Transverse colon (tissue), 4 donors: Measurements from ENCODE around the gene ABHD15. TPM values are rescaled to one million over a fixed set of nuclear protein-coding genes. Genes with fewer than 3 reads are reported as not detected.

Source experiments
- DNase-seq: peaks from one replicate; pipeline ENCODE4 v3.0.0-alpha.2; 2019
- H3K27ac ChIP-seq, 4 donors: fragments of 200-600 bp; sonication (generic); 2 replicates each; pipeline ENCODE4 v1.5.1; 2016 to 2018; ENCODE audit warnings: inconsistent platforms in 4 of 4
- H3K27me3 ChIP-seq: fragments of 200-600 bp; sonication (generic); 2 replicates; pipeline ENCODE4 v1.5.1; 2017; ENCODE audit warnings: inconsistent platforms
- H3K36me3 ChIP-seq, 4 donors: fragments of 200-600 bp; sonication (generic); 2 replicates each; pipeline ENCODE4 v1.5.1; 2017 to 2019; ENCODE audit warnings: inconsistent platforms in 4 of 4
- H3K4me1 ChIP-seq, 4 donors: fragments of 200-600 bp; sonication (generic); 2 replicates each; pipeline ENCODE4 v1.5.1; 2017 to 2020; ENCODE audit warnings: inconsistent platforms in 4 of 4
- H3K4me3 ChIP-seq, 4 donors: fragments of 200-600 bp; sonication (generic); 1 replicate in 1 of 4; 2 replicates in 3 of 4; pipeline versions ENCODE4 v1.5.1 to v1.6.1; 2017 to 2019; ENCODE audit warnings: inconsistent platforms in 4 of 4
- H3K9me3 ChIP-seq, 2 donors: fragments of 200-600 bp; sonication (generic); 2 replicates each; pipeline ENCODE4 v1.5.1; 2017 to 2019; ENCODE audit warnings: inconsistent platforms in 2 of 2
- CTCF ChIP-seq, 5 experiments: fragments of 200-600 bp in 3 of 5; fragments of 450-650 bp in 2 of 5; sonication (generic) in 3 of 5; IDR thresholded peaks; 1 replicate in 2 of 5; 2 replicates in 3 of 5; pipeline ENCODE4 v1.5.1; 2016 to 2017; ENCODE audit warnings: antibody characterized with exemption in 5 of 5, inconsistent platforms in 3 of 5, mild to moderate bottlenecking in 2 of 5, moderate library complexity in 1 of 5
- EP300 ChIP-seq: sonication (generic); formaldehyde crosslinking; IDR thresholded peaks from one replicate; pipeline ENCODE4 v1.6.1; 2017; ENCODE audit warnings: antibody characterized with exemption, low read depth
- POLR2A ChIP-seq: fragments of 450-650 bp; IDR thresholded peaks from one replicate; pipeline ENCODE4 v1.6.1; 2016; ENCODE audit warnings: antibody characterized with exemption, mild to moderate bottlenecking, moderate library complexity
- POLR2AphosphoS5 ChIP-seq, 3 donors: sonication (generic); formaldehyde crosslinking; IDR thresholded peaks; one replicate each; pipeline ENCODE4 v1.6.1; 2016; ENCODE audit warnings: antibody characterized with exemption in 3 of 3
- WGBS, 2 donors: methylation state at CpG; one replicate each; pipeline ENCODE4 v1.1.5; 2018; ENCODE audit warnings: low coverage in 1 of 2; 5-methylcytosine and 5-hydroxymethylcytosine counted together
- in situ Hi-C, 4 donors: fragments of 200-750 bp; cut with MboI; loops; one replicate each; pipeline versions ENCODE4 v1.15.0 to v1.15.1; 2017; ENCODE audit warnings: low sequenced_read_pairs in 3 of 4, low pct_ligation_motif_present in 1 of 4, low pct_unique_long_range_greater_than_20kb in 1 of 4
- intact Hi-C: fragments of 100-400 bp; cut with DNase I; formaldehyde crosslinking; loops from one replicate; pipeline ENCODE4 v1.15.1; 2023; ENCODE audit warnings: low total_unique reads
- total RNA-seq, 4 donors: library from RNA; depleted of rRNA; stranded (reverse); fragments of >200 nt; gene quantifications; one replicate each; pipeline ENCODE4 v1.1.0, GENCODE V29; 2016

The ABHD15 gene
- total RNA-seq = 10 to 100 TPM; 18.7 to 38.0 (median 24.6) TPM

DNA sequence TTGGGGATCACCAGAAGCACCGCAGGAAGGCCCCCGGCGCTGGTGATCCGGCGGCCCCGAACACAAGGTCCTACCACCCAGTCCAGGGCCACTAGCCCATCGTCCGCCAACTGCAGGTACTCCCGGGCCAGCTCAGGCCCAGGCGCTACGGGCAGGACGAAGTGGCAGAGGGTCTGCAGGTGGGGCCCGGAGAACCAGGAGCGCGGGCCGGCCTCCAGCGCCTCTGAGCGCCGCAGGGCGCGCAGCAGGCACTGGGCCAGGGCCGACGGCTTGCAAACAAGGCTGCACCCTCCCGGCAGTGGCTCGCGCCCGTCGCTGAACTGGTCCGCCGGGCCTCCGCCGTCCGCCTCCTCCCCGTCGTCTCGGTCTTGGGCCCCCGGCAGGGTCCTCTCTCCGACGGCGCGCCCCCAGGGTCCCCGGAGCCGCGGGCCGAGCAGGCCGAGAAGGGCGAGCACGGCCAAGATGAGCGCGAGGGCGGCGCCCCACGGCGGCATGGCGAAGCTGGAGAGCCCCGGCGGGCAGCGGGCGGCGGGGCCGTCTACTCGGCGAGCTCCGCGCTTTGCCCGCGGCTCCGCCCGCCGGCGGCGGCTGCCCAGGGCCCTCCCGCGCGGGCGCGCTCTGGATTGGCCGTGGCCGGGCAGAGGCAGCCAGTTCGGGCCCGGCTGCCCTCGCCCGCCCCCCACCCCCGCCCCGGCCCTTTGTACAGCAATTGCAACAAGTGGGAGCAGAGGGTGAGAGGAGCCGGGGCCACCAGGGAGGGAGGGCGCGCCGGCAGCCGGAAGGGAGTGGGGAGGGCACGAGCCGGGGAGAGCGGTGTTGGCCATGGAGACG lies at the start of gene ABHD15:
ABHD15 (minus strand) TSS at position 565 of the 831 bp plus-strand sequence; CDS start at position 494, 71 bp downstream.
- 0% methylated on average over 68 of the region's 94 CpGs; no CpG with 5 or more reads in 1 of the 2 donors for WGBS, 2 donors
- Histone ChIP-seq H3K27me3 (no peaks in the 10 kb centered on the region), H3K4me1 (peaks cover 15 to 45% (median 30%) of the 10 kb centered on the region in 4 donors), H3K36me3 (no peaks in the 10 kb centered on the region), H3K4me3 (peak within 1 kb of the TSS; percentile 58 to 74 (median 61)), H3K9me3 (no peaks in the 10 kb centered on the region), H3K27ac (peak within 1 kb of the TSS; percentile 94 to 97 (median 95))
- in situ Hi-C loops = no loop called here
- intact Hi-C loops = no loop called here
- TF ChIP-seq POLR2AphosphoS5 (IDR thresholded peaks at IDR 0.05) (peak; percentile 79 to 89 (median 88)), POLR2A (peak; percentile 85), CTCF (IDR thresholded peaks at IDR 0.05) (no peak), EP300 (no peak)
- peak; percentile 84 for DNase-seq

GRCh38 chr17:29615492-29616299 lies 48.9 kb upstream of the ABHD15 start:
- H3K27ac ChIP-seq = peak overlapping the region; percentile 36 to 64 (median 47)
- in situ Hi-C loops (loop anchor here in 1 of 4 donors (25.0 kb wide), 1 partner anchor 322 kb away; the partner anchor contains the start of genes EFCAB5 and SSH2), intact Hi-C loops (no loop called here)
- WGBS, 2 donors = 2% methylated on average over 31 of the region's 74 CpGs; no CpG with 5 or more reads in 1 of the 2 donors
- TF ChIP-seq CTCF (IDR thresholded peaks at IDR 0.05) = no peak
- no peak for TF ChIP-seq EP300
- peak; percentile 53 for TF ChIP-seq POLR2A
- peak; percentile 76 to 81 (median 80) for TF ChIP-seq POLR2AphosphoS5 (IDR thresholded peaks at IDR 0.05)
- H3K9me3 ChIP-seq = no peaks in the 10 kb centered on the region
- H3K4me1 ChIP-seq = peaks cover 41 to 60% (median 54%) of the 10 kb centered on the region in 4 donors
- DNase-seq = peak; percentile 92
- peak overlapping the region in 3 of 4 donors; percentile 12 to 44 (median 30) for H3K4me3 ChIP-seq
- no peaks in the 10 kb centered on the region for H3K36me3 ChIP-seq
- H3K27me3 ChIP-seq = peaks cover 18% of the 10 kb centered on the region

GRCh38 chr17:29615048-29615385 lies 48.2 kb upstream of the ABHD15 start:
- H3K4me3 ChIP-seq = peak overlapping the region in 3 of 4 donors; percentile 12 to 44 (median 30)
- DNase-seq = peak; percentile 54

More at GRCh38 chr17:29615048-29615385, 48.2 kb upstream of the ABHD15 start:
- TF ChIP-seq CTCF (IDR thresholded peaks at IDR 0.05) (peak in 1 of 5 experiments; percentile 19), POLR2AphosphoS5 (IDR thresholded peaks at IDR 0.05) (no peak), POLR2A (no peak), EP300 (no peak)
- no peaks in the 10 kb centered on the region for H3K36me3 ChIP-seq
- 18% methylated on average over 15 of the region's 15 CpGs; no CpG with 5 or more reads in 1 of the 2 donors for WGBS, 2 donors
- peaks cover 18% of the 10 kb centered on the region for H3K27me3 ChIP-seq
- H3K4me1 ChIP-seq = peaks cover 41 to 60% (median 54%) of the 10 kb centered on the region in 4 donors
- in situ Hi-C loops (loop anchor here in 1 of 4 donors (25.0 kb wide), 1 partner anchor 322 kb away; the partner anchor contains the start of genes EFCAB5 and SSH2), intact Hi-C loops (no loop called here)
- H3K27ac ChIP-seq = peak overlapping the region; percentile 36 to 64 (median 47)
- H3K9me3 ChIP-seq = no peaks in the 10 kb centered on the region
